Activated naive CD8-positive, alpha-beta T cell treated with anti-CD3 and anti-CD28 coated beads, Interleukin-2, amount 10 ng/mL, durations not matched to agents 7 days and 5 days (primary cell): ENCODE measurements around the gene SF3A2. TPM values are rescaled to one million over a fixed set of nuclear protein-coding genes. Genes with fewer than 3 reads are reported as not detected.

Source experiments
- ATAC-seq: fragments of 150-1000 bp; cut with Tn5 transposase; one replicate; pipeline ENCODE4 v1.10.0; 2021; ENCODE audit warnings: low read depth, moderate library complexity
- POLR2A ChIA-PET: fragments of 350-600 bp; sonication (Branson Sonifier 250); formaldehyde crosslinking; loops from one replicate; lab custom pipeline; 2021; ENCODE audit warnings: antibody characterized with exemption; lab: Charles Lee
- DNase-seq: peaks from one replicate; pipeline ENCODE4 v3.0.0; 2021
- H3K27ac Mint-ChIP-seq: one replicate; pipeline ENCODE4 v1.8.0; 2022; ENCODE audit warnings: mild to moderate bottlenecking, mixed read lengths
- H3K27me3 Mint-ChIP-seq: one replicate; pipeline ENCODE4 v1.8.0; 2022; ENCODE audit warnings: mild to moderate bottlenecking, moderate library complexity, mixed read lengths
- H3K36me3 Mint-ChIP-seq: one replicate; pipeline ENCODE4 v1.8.0; 2021; ENCODE audit warnings: mild to moderate bottlenecking, mixed read lengths
- H3K4me1 Mint-ChIP-seq: one replicate; pipeline ENCODE4 v1.8.0; 2021; ENCODE audit warnings: mixed read lengths
- H3K4me3 Mint-ChIP-seq: one replicate; pipeline ENCODE4 v1.8.0; 2022; ENCODE audit warnings: mild to moderate bottlenecking, moderate library complexity, mixed read lengths
- H3K9me3 Mint-ChIP-seq: one replicate; pipeline ENCODE4 v1.8.0; 2021; ENCODE audit warnings: mixed read lengths
- microRNA-seq: library from miRNA; unstranded; fragments of <30 nt; microRNA quantifications from one replicate; pipeline ENCODE4 v1.2.0, GENCODE V29; 2022
- total RNA-seq, 2 experiments: library from RNA; stranded (reverse); gene quantifications; one replicate each; pipeline ENCODE4 v1.2.3, GENCODE V29; 2021

The SF3A2 gene
- total RNA-seq, 2 experiments from 2014 or later = 171 TPM

DNA sequence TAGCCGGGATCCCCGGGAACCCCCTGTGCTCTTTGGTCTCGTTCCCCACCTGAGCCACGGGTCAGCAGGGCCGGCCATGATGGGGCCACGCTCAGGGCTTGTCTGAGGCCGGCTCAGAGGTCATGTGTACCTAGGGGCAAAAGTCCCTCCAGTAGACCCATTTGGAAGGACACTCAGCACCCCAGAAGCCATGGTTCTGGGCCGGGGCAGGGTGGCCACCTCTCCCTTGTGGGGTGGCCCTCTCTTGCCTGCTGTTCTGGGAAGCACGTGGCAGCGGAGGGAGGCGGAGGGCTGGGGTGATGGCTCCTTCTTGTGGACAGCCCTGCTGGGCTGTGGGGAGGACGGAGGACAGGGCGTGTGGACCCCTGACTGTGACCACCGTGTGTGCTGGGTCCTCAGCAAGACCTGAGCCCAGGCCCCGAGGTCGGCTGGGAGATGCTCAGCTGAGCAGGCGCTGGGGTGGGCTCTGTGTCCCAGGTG, 51.8 kb downstream of the SF3A2 start:
- no peaks in the 10 kb centered on the region for H3K9me3 Mint-ChIP-seq
- ATAC-seq (no peak), DNase-seq (no peak)
- H3K27ac Mint-ChIP-seq = peak overlapping the region; percentile 96
- peaks cover 13% of the 10 kb centered on the region for H3K4me1 Mint-ChIP-seq
- POLR2A ChIA-PET = interaction anchor here (1.5 to 1.7 kb wide), 2 partner anchors 14 to 39 kb away, joined by 6 read pairs; partner anchors contain the start of gene LSM7
- no peak overlapping the region for H3K4me3 Mint-ChIP-seq
- H3K36me3 Mint-ChIP-seq = peaks cover 11% of the 10 kb centered on the region
- no peaks in the 10 kb centered on the region for H3K27me3 Mint-ChIP-seq

DNA sequence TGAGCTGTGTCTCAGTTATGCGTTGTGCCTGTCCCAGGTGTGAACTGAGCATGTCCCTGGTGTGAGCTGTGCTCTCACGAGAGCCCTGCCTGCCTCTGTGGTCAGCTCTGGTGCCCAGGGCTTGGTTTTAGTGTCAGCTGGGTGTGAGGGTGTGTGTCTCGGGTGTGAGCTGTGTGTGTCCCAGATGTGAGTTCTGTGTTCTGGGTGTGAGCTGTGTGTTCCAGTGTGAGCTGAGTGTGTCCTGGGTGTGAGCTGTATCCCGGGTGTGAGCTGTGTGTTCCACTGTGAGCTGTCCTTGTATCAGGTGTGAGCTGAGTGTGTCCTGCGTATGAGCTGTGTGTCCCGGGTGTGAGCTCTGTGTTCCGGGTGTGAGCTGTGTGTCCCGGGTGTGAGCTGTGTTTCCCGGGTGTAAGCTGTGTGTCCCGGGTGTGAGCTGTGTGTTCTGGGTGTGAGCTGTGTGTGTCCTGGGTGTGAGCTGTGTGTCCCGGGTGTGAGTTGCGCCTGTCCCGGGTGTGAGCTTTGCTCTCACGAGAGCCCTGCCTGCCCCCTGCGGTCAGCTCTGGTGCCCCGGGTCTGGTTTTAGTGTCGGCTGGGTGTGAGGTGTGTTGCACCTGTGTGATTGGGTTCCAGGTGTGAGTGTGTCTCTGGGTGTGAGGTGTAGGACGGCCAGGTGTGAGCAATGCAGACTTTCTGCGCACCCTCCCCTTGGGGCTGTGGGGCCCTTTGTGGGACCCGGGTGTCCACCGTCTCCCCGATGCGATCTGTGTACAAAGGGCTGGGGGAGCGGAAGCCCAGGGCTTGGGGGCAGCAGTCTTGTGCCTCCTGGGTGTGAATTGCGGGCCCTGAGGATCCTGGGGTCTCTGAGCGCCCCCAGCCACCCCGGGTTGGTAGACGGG, 52.4 kb downstream of the SF3A2 start:
- peak; percentile 58 for DNase-seq
- peaks cover 14% of the 10 kb centered on the region for H3K36me3 Mint-ChIP-seq
- peaks cover 14% of the 10 kb centered on the region for H3K4me1 Mint-ChIP-seq
- ATAC-seq = peak; percentile 27
- H3K4me3 Mint-ChIP-seq = peak overlapping the region; percentile 91
- no peaks in the 10 kb centered on the region for H3K27me3 Mint-ChIP-seq
- POLR2A ChIA-PET = interaction anchor here (0.6 to 1.7 kb wide), 5 partner anchors 14 to 105 kb away, joined by 3 to 6 read pairs (median 4); partner anchors contain the start of gene LSM7
- H3K9me3 Mint-ChIP-seq = no peaks in the 10 kb centered on the region
- peak overlapping the region; percentile 96 for H3K27ac Mint-ChIP-seq

- no peaks in the 10 kb centered on the region for H3K9me3 Mint-ChIP-seq
- peak overlapping the region; percentile 91 for H3K4me3 Mint-ChIP-seq
- H3K27ac Mint-ChIP-seq = peak overlapping the region; percentile 96
- H3K36me3 Mint-ChIP-seq = peaks cover 15% of the 10 kb centered on the region
- DNase-seq (peak; percentile 78), ATAC-seq (peak; percentile 74)
- POLR2A ChIA-PET = interaction anchor here (0.6 to 1.7 kb wide), 7 partner anchors 15 to 172 kb away, joined by 3 to 8 read pairs (median 4); partner anchors contain the start of genes LSM7 and SPPL2B
- H3K27me3 Mint-ChIP-seq = no peaks in the 10 kb centered on the region
- peaks cover 16% of the 10 kb centered on the region for H3K4me1 Mint-ChIP-seq
Measured at GRCh38 chr19:2289714-2290435, 53.3 kb downstream of the SF3A2 start.

GRCh38 chr19:2290441-2291184, 54.0 kb downstream of the SF3A2 start:
- Mint-ChIP-seq H3K36me3 (peaks cover 15% of the 10 kb centered on the region), H3K4me3 (peak overlapping the region; percentile 78), H3K27ac (peak overlapping the region; percentile 82), H3K27me3 (no peaks in the 10 kb centered on the region), H3K9me3 (no peaks in the 10 kb centered on the region), H3K4me1 (peaks cover 18% of the 10 kb centered on the region)
- peak; percentile 71 for DNase-seq
- POLR2A ChIA-PET = interaction anchor here (0.5 to 1.5 kb wide), 5 partner anchors 38 to 172 kb away, joined by 3 to 8 read pairs (median 4); partner anchors contain the start of genes LSM7 and SPPL2B
- ATAC-seq = peak; percentile 35

- DNase-seq (no peak), ATAC-seq (no peak)
- Mint-ChIP-seq H3K9me3 (no peaks in the 10 kb centered on the region), H3K4me3 (peak overlapping the region; percentile 78), H3K36me3 (peaks cover 15% of the 10 kb centered on the region), H3K27me3 (no peaks in the 10 kb centered on the region), H3K4me1 (peaks cover 18% of the 10 kb centered on the region), H3K27ac (peak overlapping the region; percentile 82)
- POLR2A ChIA-PET = interaction anchor here (0.5 to 1.5 kb wide), 5 partner anchors 37 to 256 kb away, joined by 3 to 8 read pairs (median 4); partner anchors contain the start of genes LSM7 and SPPL2B
Measured at GRCh38 chr19:2291185-2291751, 54.6 kb downstream of the SF3A2 start.

DNA sequence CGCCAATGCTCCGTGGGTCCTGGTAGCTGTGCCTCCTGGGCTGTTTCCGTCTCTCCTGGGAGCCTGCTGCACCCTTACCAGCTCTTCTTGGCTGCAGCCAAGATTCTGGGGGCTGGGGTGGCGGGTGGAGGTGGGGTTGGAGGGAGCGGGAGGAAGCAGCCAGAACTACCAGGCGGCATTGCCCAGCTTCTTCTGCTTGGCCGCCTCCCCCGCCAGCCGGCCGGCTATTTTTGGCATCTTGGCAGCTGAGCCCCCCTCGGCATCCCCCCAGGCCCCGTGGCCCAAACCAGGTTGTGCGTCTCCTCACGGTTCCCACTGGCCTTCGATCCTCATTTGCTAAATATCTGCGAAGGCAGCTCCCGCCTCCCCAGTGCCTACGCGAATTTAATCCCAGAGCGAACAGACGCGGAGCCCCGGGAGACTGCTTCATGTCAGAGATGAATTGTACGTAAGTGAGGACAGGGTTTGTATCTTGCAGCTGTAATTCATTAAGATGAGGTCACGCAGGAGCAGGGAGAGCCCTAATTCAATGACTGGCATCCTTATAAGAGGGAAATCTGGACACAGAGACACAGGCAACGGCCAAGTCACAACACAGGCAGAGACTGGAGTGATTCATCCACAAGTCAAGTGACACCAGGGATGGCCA, 58.2 kb downstream of the SF3A2 start:
- Mint-ChIP-seq H3K36me3 (peaks cover 15% of the 10 kb centered on the region), H3K27ac (no peak overlapping the region), H3K9me3 (no peaks in the 10 kb centered on the region), H3K27me3 (no peaks in the 10 kb centered on the region), H3K4me3 (no peak overlapping the region), H3K4me1 (peaks cover 8% of the 10 kb centered on the region)
- DNase-seq (no peak), ATAC-seq (no peak)
- POLR2A ChIA-PET = interaction anchor here (1.1 to 1.4 kb wide), 2 partner anchors 33 to 59 kb away, joined by 3 read pairs; partner anchors contain the start of genes LSM7 and SPPL2B

DNA sequence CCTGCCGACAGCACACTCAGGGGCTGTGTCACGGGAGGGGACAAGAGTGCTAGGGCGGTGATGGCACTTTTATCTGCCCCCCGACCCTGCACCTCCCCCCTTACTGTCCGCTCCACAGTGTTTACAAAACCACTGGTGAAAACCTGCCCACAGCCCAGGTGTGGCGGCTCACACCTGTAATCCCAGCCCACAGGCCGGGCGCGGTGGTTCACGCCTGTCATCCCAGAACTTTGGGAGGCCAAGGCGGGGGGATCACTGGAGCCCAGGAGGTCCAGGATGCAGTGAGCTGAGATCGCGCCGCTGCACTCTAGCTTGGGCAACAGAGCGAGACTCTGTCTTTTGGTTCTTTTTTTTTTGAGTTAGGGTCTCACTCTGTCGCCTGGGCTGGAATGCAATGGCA, 59.5 kb downstream of the SF3A2 start:
- no peak for DNase-seq
- POLR2A ChIA-PET = no interaction called here
- Mint-ChIP-seq H3K9me3 (no peaks in the 10 kb centered on the region), H3K4me1 (peaks cover 7% of the 10 kb centered on the region), H3K36me3 (peaks cover 12% of the 10 kb centered on the region), H3K4me3 (no peak overlapping the region), H3K27me3 (no peaks in the 10 kb centered on the region), H3K27ac (no peak overlapping the region)
- no peak for ATAC-seq

Small RNA genes lying within 50 kb of the gene (microRNA-seq; reads per million reads assigned to microRNA genes)
- gene MIR1227 (2.1 reads per million), gene MIR4321 (not detected)

Other genes starting within 250 kb of the SF3A2 start
- gene BTBD2, start 221.1 kb upstream of the SF3A2 start, total RNA-seq = 10 to 100 TPM; 55.0 to 61.4 TPM
- 100 to 1,000 TPM; 319 to 341 TPM for gene MKNK2, start 185.6 kb upstream of the SF3A2 start, total RNA-seq
- 100 to 1,000 TPM; 190 to 200 TPM for gene MOB3A, start 140.5 kb upstream of the SF3A2 start, total RNA-seq
- 10 to 100 TPM; 16.0 to 17.7 TPM for gene IZUMO4, start 139.9 kb upstream of the SF3A2 start, total RNA-seq
- gene AP3D1, start 85.3 kb upstream of the SF3A2 start, total RNA-seq = 10 to 100 TPM; 92.6 to 96.5 TPM
- 10 to 100 TPM; 50.1 to 56.2 TPM for gene DOT1L, start 72.9 kb upstream of the SF3A2 start, total RNA-seq
- gene PLEKHJ1, start 495 bp upstream of the SF3A2 start, total RNA-seq = 10 to 100 TPM; 69.8 to 71.3 TPM
- gene AMH, start 12.5 kb downstream of the SF3A2 start, total RNA-seq = 10 to 100 TPM in 1 of 2 experiments, 1 to 10 TPM in 1; 9.7 to 10.4 TPM
- gene JSRP1, start 19.6 kb downstream of the SF3A2 start, total RNA-seq = 1 to 10 TPM; 1.1 to 1.4 TPM
- under 1 TPM in 1 of 2 experiments, not detected in 1; 0.14 TPM for gene PEAK3, start 45.4 kb downstream of the SF3A2 start, total RNA-seq
- under 1 TPM; 0.69 to 0.82 TPM for gene LINGO3, start 71.3 kb downstream of the SF3A2 start, total RNA-seq
- gene LSM7, start 91.8 kb downstream of the SF3A2 start, total RNA-seq = 100 to 1,000 TPM; 111 to 125 TPM
- gene SPPL2B, start 91.9 kb downstream of the SF3A2 start, total RNA-seq = 100 to 1,000 TPM in 1 of 2 experiments, 10 to 100 TPM in 1; 90.6 to 101 TPM
- under 1 TPM in 1 of 2 experiments, not detected in 1; 0.22 TPM for gene TMPRSS9, start 123.4 kb downstream of the SF3A2 start, total RNA-seq
- 10 to 100 TPM; 46.5 to 48.5 TPM for gene TIMM13, start 190.8 kb downstream of the SF3A2 start, total RNA-seq
- gene LMNB2, start 220.1 kb downstream of the SF3A2 start, total RNA-seq = 10 to 100 TPM; 74.9 to 83.3 TPM
- 10 to 100 TPM; 83.1 to 85.4 TPM for gene GADD45B, start 239.3 kb downstream of the SF3A2 start, total RNA-seq